HepG2 (cell line): ENCODE data around the gene KDM7A. TPM values are rescaled to one million over a fixed set of nuclear protein-coding genes. Genes with fewer than 3 reads are reported as not detected.

Source experiments
- CC2D1A ChIP-seq: sonication (generic); formaldehyde crosslinking; IDR thresholded peaks from 2 replicates; pipeline ENCODE4 v1.8.1; 2023; ENCODE audit warnings: mild to moderate bottlenecking, missing genetic modification reagents
- DBP ChIP-seq: sonication (generic); formaldehyde crosslinking; IDR thresholded peaks from 2 replicates; pipeline ENCODE4 v1.4.0; 2020; ENCODE audit warnings: missing genetic modification reagents; ENCODE audit errors: not compliant biosample characterization
- DNMT3B ChIP-seq: conservative IDR thresholded peaks from 2 replicates; pipeline ENCODE4 v1.6.1; 2016; ENCODE audit warnings: missing biosample characterization, control low read depth
- DPF2 ChIP-seq: sonication (generic); formaldehyde crosslinking; IDR thresholded peaks from 2 replicates; pipeline ENCODE4 v1.4.0; 2020; ENCODE audit warnings: mild to moderate bottlenecking, low read depth, missing genetic modification reagents, borderline replicate concordance
- GTF2F1 ChIP-seq: fragments of 150-350 bp; IDR thresholded peaks from 2 replicates; pipeline ENCODE4 v1.6.1; 2014; ENCODE audit warnings: low read length
- KDM6A ChIP-seq: IDR thresholded peaks from 2 replicates; pipeline ENCODE4 v1.6.1; 2016; ENCODE audit warnings: low read depth
- NPAS2 ChIP-seq: sonication (generic); formaldehyde crosslinking; IDR thresholded peaks from 2 replicates; pipeline ENCODE4 v1.8.0; 2022; ENCODE audit warnings: mild to moderate bottlenecking, missing genetic modification reagents, borderline replicate concordance
- PCBP1 ChIP-seq: fragments of 200-400 bp; formaldehyde crosslinking; IDR thresholded peaks from 2 replicates; pipeline ENCODE4 v1.6.1; 2017; ENCODE audit warnings: mild to moderate bottlenecking, low read depth, low read length, borderline replicate concordance
- SMAD3 ChIP-seq: sonication (generic); formaldehyde crosslinking; IDR thresholded peaks from 2 replicates; pipeline ENCODE4 v1.4.0; 2020; ENCODE audit warnings: missing genetic modification reagents
- SP2 ChIP-seq: sonication (generic); formaldehyde crosslinking; IDR thresholded peaks from 2 replicates; pipeline ENCODE4 v1.5.1; 2020; ENCODE audit warnings: mild to moderate bottlenecking, missing genetic modification reagents
- TMF1 ChIP-seq: sonication (generic); formaldehyde crosslinking; IDR thresholded peaks from 2 replicates; pipeline ENCODE4 v1.8.1; 2022; ENCODE audit warnings: low read depth, missing genetic modification reagents
- U2AF2 ChIP-seq: fragments of 200-400 bp; formaldehyde crosslinking; IDR thresholded peaks from 2 replicates; pipeline ENCODE4 v1.6.1; 2017; ENCODE audit warnings: low read depth, mild to moderate bottlenecking, low read length
- ZBED4 ChIP-seq: sonication (generic); formaldehyde crosslinking; IDR thresholded peaks from 2 replicates; pipeline ENCODE4 v1.4.0; 2020; ENCODE audit warnings: missing genetic modification reagents, borderline replicate concordance
- ZNF296 ChIP-seq: sonication (generic); formaldehyde crosslinking; conservative IDR thresholded peaks from 2 replicates; pipeline ENCODE4 v1.5.0; 2020; ENCODE audit warnings: mild to moderate bottlenecking, missing genetic modification reagents
- ZNF546 ChIP-seq: sonication (generic); formaldehyde crosslinking; conservative IDR thresholded peaks from 2 replicates; pipeline ENCODE4 v1.8.1; 2023; ENCODE audit warnings: mild to moderate bottlenecking, missing genetic modification reagents
- ZNF563 ChIP-seq: sonication (generic); formaldehyde crosslinking; IDR thresholded peaks from 2 replicates; pipeline ENCODE4 v1.8.0; 2022; ENCODE audit warnings: mild to moderate bottlenecking, moderate library complexity, missing genetic modification reagents
- ZNF710 ChIP-seq: sonication (generic); formaldehyde crosslinking; IDR thresholded peaks from 2 replicates; pipeline ENCODE4 v1.5.0; 2020; ENCODE audit warnings: mild to moderate bottlenecking, missing genetic modification reagents, borderline replicate concordance
- ZNF746 ChIP-seq: sonication (generic); formaldehyde crosslinking; IDR thresholded peaks from 2 replicates; pipeline ENCODE4 v1.8.0; 2022; ENCODE audit warnings: mild to moderate bottlenecking, missing genetic modification reagents
- ZNF768 ChIP-seq: sonication (generic); formaldehyde crosslinking; IDR thresholded peaks from 2 replicates; pipeline ENCODE4 v1.4.0; 2020; ENCODE audit warnings: missing genetic modification reagents
- polyA plus RNA-seq, 8 experiments: library from polyadenylated mRNA; depleted of rRNA in 3 of 8; stranded (reverse) in 7 of 8; unstranded in 1 of 8; fragments of >200 nt; fragmentation: Illumina TruSeq in 4 of 8; extraction: Trizol in 4 of 8; gene quantifications; 2 replicates each; pipeline versions ENCODE4 v1.2.1 to v1.2.3, GENCODE V29; 2011 to 2016; ENCODE audit warnings: low read depth in 4 of 8, missing spikeins in 1 of 8, mixed read lengths in 1 of 8; ENCODE audit not compliant: insufficient read depth in 1 of 8
- total RNA-seq, 5 experiments: library from RNA; depleted of rRNA; stranded (reverse); fragments of >200 nt; fragmentation: Illumina TruSeq; extraction: Trizol; gene quantifications; 2 replicates each; pipeline ENCODE4 v1.2.3, GENCODE V29; 2016; ENCODE audit warnings: low read depth in 1 of 5

KDM7A gene
- total and polyA plus RNA-seq, 2 of the 13 experiments (the other 11 are each of a cell fraction or from before 2014, with no cell fraction given) = 10.8 to 16.8 TPM

GRCh38 chr7:140225562-140226249, 48.9 kb upstream of the KDM7A start (continued):
- TF ChIP-seq U2AF2 (no peak), ZNF563 (CRISPR knock-in tag) (no peak), ZNF746 (CRISPR knock-in tag) (no peak), GTF2F1 (no peak), CC2D1A (no peak), DBP (CRISPR knock-in tag) (no peak), TMF1 (CRISPR knock-in tag) (no peak), DNMT3B (CRISPR knock-in tag) (no peak), NPAS2 (no peak), ZNF768 (CRISPR knock-in tag) (no peak), ZNF296 (no peak), PCBP1 (no peak), ZNF710 (no peak), DPF2 (CRISPR knock-in tag) (no peak), ZNF546 (no peak), ZBED4 (peak; percentile 63; the same call in 1 of the 2 replicates), SP2 (CRISPR knock-in tag) (no peak), SMAD3 (CRISPR knock-in tag) (0 out of 2 replicates have a peak, but pooled peaks have one; percentile 40), KDM6A (CRISPR knock-in tag) (no peak)
